B cell (primary cell): ENCODE measurements around the gene ZMPSTE24. TPM values are rescaled to one million over a fixed set of nuclear protein-coding genes. Genes with fewer than 3 reads are reported as not detected.

Experiments
- ATAC-seq: fragments of 200-7000 bp; cut with Tn5 transposase; one replicate; pipeline ENCODE4 v1.10.0; 2021; ENCODE audit warnings: low read depth, mild to moderate bottlenecking, moderate number of reproducible peaks, moderate library complexity
- CTCF ChIA-PET: fragments of 350-600 bp; sonication (Branson Sonifier 250); formaldehyde crosslinking; loops from one replicate; lab custom pipeline; 2021; ENCODE audit warnings: antibody characterized with exemption, inconsistent platforms; lab: Charles Lee
- POLR2A ChIA-PET: fragments of 350-600 bp; sonication (Branson Sonifier 250); formaldehyde crosslinking; loops from one replicate; lab custom pipeline; 2021; ENCODE audit warnings: antibody characterized with exemption; lab: Charles Lee
- DNase-seq: peaks from one replicate; pipeline ENCODE4 v3.0.0; 2013
- H2AFZ ChIP-seq: 2 replicates; pipeline ENCODE4 v1.6.1; 2012; ENCODE audit warnings: mild to moderate bottlenecking, low read depth, low read length; ENCODE audit not compliant: insufficient read depth, poor library complexity, severe bottlenecking
- H3K27ac ChIP-seq, 2 donors: 1 replicate in 1 of 2; 2 replicates in 1 of 2; pipeline ENCODE4 v1.5.1; 2012 to 2013; ENCODE audit warnings: low read length in 2 of 2, mild to moderate bottlenecking in 2 of 2, moderate library complexity in 1 of 2
- H3K27me3 ChIP-seq, 4 experiments: fragments of 200-600 bp in 1 of 4; sonication (generic) in 1 of 4; replicated peaks in 1 of 4; 1 replicate in 2 of 4; 2 replicates in 2 of 4; pipeline versions ENCODE4 v1.6.1 to v1.7.0; 2013 to 2016; ENCODE audit warnings: low read length in 3 of 4, mild to moderate bottlenecking in 2 of 4, mixed read lengths in 1 of 4, moderate library complexity in 1 of 4; ENCODE audit not compliant: insufficient read depth in 4 of 4, control insufficient read depth in 3 of 4; ENCODE audit errors: control extremely low read depth in 1 of 4
- H3K36me3 ChIP-seq, 2 experiments: replicated peaks in 1 of 2; 1 replicate in 1 of 2; 2 replicates in 1 of 2; pipeline versions ENCODE4 v1.6.1 to v1.7.1; 2013; ENCODE audit warnings: low read length in 1 of 2; ENCODE audit not compliant: insufficient read depth in 2 of 2, control insufficient read depth in 1 of 2; ENCODE audit errors: control extremely low read depth in 1 of 2, extremely low read depth in 1 of 2
- H3K4me1 ChIP-seq, 2 donors: fragments of 200-600 bp in 1 of 2; sonication (generic) in 1 of 2; 1 replicate in 1 of 2; 2 replicates in 1 of 2; pipeline versions ENCODE4 v1.5.1 to v1.6.1; 2013 to 2017; ENCODE audit warnings: low read length in 2 of 2; ENCODE audit not compliant: control insufficient read depth in 2 of 2, insufficient read depth in 2 of 2
- H3K4me2 ChIP-seq: replicated peaks from 2 replicates; pipeline ENCODE3; 2012; ENCODE audit warnings: mild to moderate bottlenecking, low read depth, low read length; ENCODE audit not compliant: poor library complexity, severe bottlenecking
- H3K4me3 ChIP-seq, 5 experiments: fragments of 200-600 bp in 1 of 5; sonication (generic) in 1 of 5; 1 replicate in 3 of 5; 2 replicates in 2 of 5; pipeline versions ENCODE4 v1.5.1 to v1.7.0; 2011 to 2016; ENCODE audit warnings: low read length in 4 of 5, mild to moderate bottlenecking in 4 of 5, low read depth in 2 of 5, control low read depth in 1 of 5, moderate library complexity in 1 of 5; ENCODE audit not compliant: insufficient read depth in 1 of 5; ENCODE audit errors: control extremely low read depth in 1 of 5, extremely low read depth in 1 of 5
- H3K79me2 ChIP-seq: fragments of 200-600 bp; sonication (generic); one replicate; pipeline ENCODE4 v1.6.0; 2016; ENCODE audit warnings: low read length; ENCODE audit not compliant: control insufficient read depth, insufficient read depth
- H3K9ac ChIP-seq: fragments of 200-600 bp; sonication (generic); 2 replicates; pipeline ENCODE4 v1.6.1; 2017; ENCODE audit warnings: mild to moderate bottlenecking, low read length, moderate library complexity
- H3K9me3 ChIP-seq, 3 donors: one replicate each; pipeline versions ENCODE4 v1.6.1 to v1.7.1; 2013; ENCODE audit warnings: low read length in 2 of 3; ENCODE audit not compliant: control insufficient read depth in 2 of 3, insufficient read depth in 1 of 3; ENCODE audit errors: control extremely low read depth in 1 of 3
- H4K20me1 ChIP-seq: 2 replicates; pipeline ENCODE4 v1.6.0; 2012; ENCODE audit warnings: mild to moderate bottlenecking, low read length; ENCODE audit not compliant: insufficient read depth, control insufficient read depth, poor library complexity, severe bottlenecking
- H3K27ac Mint-ChIP-seq: one replicate; pipeline ENCODE4 v1.8.0; 2021; ENCODE audit warnings: mixed read lengths
- H3K27me3 Mint-ChIP-seq: one replicate; pipeline ENCODE4 v1.8.0; 2021; ENCODE audit warnings: mixed read lengths
- H3K4me1 Mint-ChIP-seq: one replicate; pipeline ENCODE4 v1.8.0; 2021; ENCODE audit warnings: mixed read lengths
- H3K4me3 Mint-ChIP-seq: one replicate; pipeline ENCODE4 v1.8.0; 2021; ENCODE audit warnings: mixed read lengths
- H3K9me3 Mint-ChIP-seq: one replicate; pipeline ENCODE4 v1.8.0; 2022; ENCODE audit warnings: mixed read lengths; ENCODE audit not compliant: insufficient read depth
- CTCF ChIP-seq: fragments of 200-600 bp; IDR thresholded peaks from one replicate; pipeline ENCODE4 v1.8.0; 2022; ENCODE audit warnings: antibody characterized with exemption, mild to moderate bottlenecking
- EZH2 ChIP-seq: IDR thresholded peaks from 2 replicates; pipeline ENCODE4 v1.6.1; 2012; ENCODE audit warnings: borderline replicate concordance, low read depth, mild to moderate bottlenecking, moderate library complexity, low read length; ENCODE audit not compliant: insufficient read depth, poor library complexity, severe bottlenecking
- WGBS: methylation state at CpG from one replicate; pipeline ENCODE4 v1.1.5; 2013; ENCODE audit warnings: missing lambda C conversion rate; ENCODE audit not compliant: insufficient coverage; 5-methylcytosine and 5-hydroxymethylcytosine counted together
- intact Hi-C: fragments of 100-400 bp; cut with micrococcal nuclease; formaldehyde crosslinking; loops from one replicate; pipeline ENCODE4 v1.10.0; 2022
- polyA plus RNA-seq: library from polyadenylated mRNA; depleted of rRNA; stranded (reverse); fragments of >200 nt; gene quantifications from 2 replicates; pipeline ENCODE4 v1.2.3, GENCODE V29; 2012
- total RNA-seq, 2 donors: library from RNA; stranded (reverse); fragments of 120-200 nt in 1 of 2; gene quantifications; 1 replicate in 1 of 2; 2 replicates in 1 of 2; pipeline versions ENCODE4 v1.2.3 to v1.2.4, GENCODE V29; 2013 to 2022

The ZMPSTE24 gene
- total and polyA plus RNA-seq, 2 donors (not counting 1 experiment from before 2014, with no cell fraction given): 3.5 to 18.5 TPM

DNA sequence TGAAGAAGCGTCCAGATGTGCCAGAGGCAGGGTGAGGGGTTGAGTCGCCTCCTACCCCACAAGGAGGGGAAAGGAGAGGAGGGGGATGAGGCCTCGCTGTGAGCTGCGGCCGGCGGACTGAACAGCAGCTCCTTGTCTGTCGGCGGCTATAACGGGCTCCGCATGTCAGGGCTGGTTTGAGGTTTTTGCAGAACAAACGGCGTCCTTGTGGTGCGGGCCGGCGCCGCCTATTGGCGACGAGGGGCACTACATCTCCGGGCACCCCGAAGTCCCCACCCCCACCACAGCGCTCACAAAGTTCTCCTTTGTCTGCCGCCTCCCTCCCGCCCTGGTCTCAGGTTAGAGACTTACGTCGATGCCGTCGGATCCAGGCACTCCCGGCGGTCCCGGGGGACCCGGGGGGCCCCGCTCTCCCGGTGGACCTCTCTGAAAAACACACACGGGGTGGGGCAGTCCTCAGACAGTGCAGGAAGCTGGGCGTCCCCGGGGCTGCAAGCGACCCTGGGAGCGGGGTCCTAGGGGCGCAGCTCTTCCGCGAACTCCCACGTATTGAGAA lies 57.3 kb downstream of the ZMPSTE24 start:
- Histone ChIP-seq H3K27me3 (peaks cover 0 to 3% (median 1%) of the 10 kb centered on the region in 4 experiments), H3K4me3 (peak overlapping the region; percentile 43 to 78 (median 66)), H2AFZ (peak overlapping the region; percentile 93), H3K9ac (peak overlapping the region; percentile 74), H3K27ac (peak overlapping the region in 1 of 2 donors; percentile 40), H4K20me1 (no peaks in the 10 kb centered on the region), H3K79me2 (no peaks in the 10 kb centered on the region), H3K36me3 (no peaks in the 10 kb centered on the region), H3K9me3 (no peaks in the 10 kb centered on the region), H3K4me1 (peaks cover 41 to 59% of the 10 kb centered on the region in 2 donors), H3K4me2 (peak overlapping the region; percentile 97)
- Mint-ChIP-seq H3K4me1 (peaks cover 57% of the 10 kb centered on the region), H3K27ac (peak overlapping the region; percentile 76), H3K4me3 (peak overlapping the region; percentile 92), H3K9me3 (no peaks in the 10 kb centered on the region), H3K27me3 (peaks cover 5% of the 10 kb centered on the region)
- intact Hi-C loops: loop anchor here (1.0 to 2.0 kb wide), 3 partner anchors 57 to 163 kb away; partner anchors contain the start of genes SMAP2 and ZMPSTE24
- ChIA-PET POLR2A (interaction anchor here (0.6 to 1.8 kb wide), 7 partner anchors 23 to 323 kb away, joined by 3 to 9 read pairs (median 4); partner anchors contain the start of gene RLF), CTCF (interaction anchor here (0.5 to 10.2 kb wide), 33 partner anchors 9 to 374 kb away, joined by 3 to 132 read pairs (median 4); no protein-coding TSS in a partner anchor)
- ATAC-seq (peak; percentile 61), DNase-seq (peak; percentile 94)
- TF ChIP-seq CTCF (peak; percentile 95), EZH2 (no peak)
- 4% methylated on average over 38 of the region's 42 CpGs for WGBS
